ENCODE results near the gene PCDH9.

GRCh38 chr13:67147342-67148133 lies 82.6 kb downstream of the PCDH9 start:
- no peak for TF ChIP-seq CTCF (conservative IDR thresholded peaks at IDR 0.05; ENCODE audit: low read depth, low read length)
- no peak for TF ChIP-seq RFX5 (IDR thresholded peaks at IDR 0.05; ENCODE audit: low read depth, low read length)
- no peak for TF ChIP-seq POLR2A (IDR thresholded peaks at IDR 0.05; ENCODE audit: low read depth, low read length)
- TF ChIP-seq CHD1 (IDR thresholded peaks at IDR 0.05; ENCODE audit: low read depth, low read length), result no peak
- no peak for TF ChIP-seq MXI1 (IDR thresholded peaks at IDR 0.05; ENCODE audit: borderline replicate concordance, low read depth, low read length)
- no peak for TF ChIP-seq FOS (IDR thresholded peaks at IDR 0.05; ENCODE audit: low read depth, low read length)
- TF ChIP-seq RCOR1 (IDR thresholded peaks at IDR 0.05; ENCODE audit: insufficient replicate concordance, low read length), result no peak
- no peak for TF ChIP-seq MAZ (IDR thresholded peaks at IDR 0.05; ENCODE audit: borderline replicate concordance, low read depth, low read length)

Measured in IMR-90 (cell line).